DMS53 treated with DMSO at 0.1 percent for 48 hours (cell line): Measurements from ENCODE around the gene C4orf50.

Experiments
- DNase-seq: peaks from one replicate; lab custom pipeline; 2025; ENCODE audit not compliant: unreplicated experiment; lab: John Stamatoyannopoulos, UW

The C4orf50 gene

GRCh38 chr4:6018331-6018730 lies at the start of gene C4orf50:
Gene C4orf50 (minus strand): TSS chr4:6018431.
- no peak for DNase-seq

GRCh38 chr4:6065934-6066590 lies 47.8 kb upstream of the C4orf50 start:
- no peak for DNase-seq

- no peak for DNase-seq
These were observed 46.9 kb upstream of the C4orf50 start for GRCh38 chr4:6065166-6065565.

- no peak for DNase-seq
These were observed 46.2 kb upstream of the C4orf50 start for GRCh38 chr4:6064383-6064782.

- no peak for DNase-seq
These were observed 45.5 kb upstream of the C4orf50 start for GRCh38 chr4:6063684-6064083.

GRCh38 chr4:6062133-6062532 lies 43.9 kb upstream of the C4orf50 start:
- no peak for DNase-seq

GRCh38 chr4:6059375-6059805 lies 41.2 kb upstream of the C4orf50 start:
- DNase-seq = no peak

- DNase-seq = no peak
These were observed 40.5 kb upstream of the C4orf50 start for GRCh38 chr4:6058531-6059374.

GRCh38 chr4:6056976-6057766 lies 38.9 kb upstream of the C4orf50 start:
- DNase-seq = no peak

GRCh38 chr4:6055436-6055835 lies 37.2 kb upstream of the C4orf50 start:
- no peak for DNase-seq

- DNase-seq = no peak
These were observed 36.8 kb upstream of the C4orf50 start for GRCh38 chr4:6055030-6055429.

- DNase-seq = no peak
These were observed 36.1 kb upstream of the C4orf50 start for GRCh38 chr4:6054162-6054922.

GRCh38 chr4:6052679-6053078 lies 34.4 kb upstream of the C4orf50 start:
- DNase-seq = no peak

GRCh38 chr4:6050551-6050950 lies 32.3 kb upstream of the C4orf50 start:
- no peak for DNase-seq

GRCh38 chr4:6049985-6050384 lies 31.8 kb upstream of the C4orf50 start:
- no peak for DNase-seq

- DNase-seq = no peak
These were observed 31.0 kb upstream of the C4orf50 start for GRCh38 chr4:6049278-6049677.

GRCh38 chr4:6048537-6048936 lies 30.3 kb upstream of the C4orf50 start:
- DNase-seq = no peak

- peak; percentile 62 for DNase-seq
These were observed 29.0 kb upstream of the C4orf50 start for GRCh38 chr4:6047130-6047673.

GRCh38 chr4:6046526-6047129 lies 28.4 kb upstream of the C4orf50 start:
- no peak for DNase-seq

GRCh38 chr4:6044805-6045204 lies 26.6 kb upstream of the C4orf50 start:
- DNase-seq = no peak
